Suprapubic skin (tissue), 4 donors: ENCODE results near the gene CCT7. TPM values are rescaled to one million over a fixed set of nuclear protein-coding genes. Genes with fewer than 3 reads are reported as not detected.

Experiments used
- DNase-seq, 2 donors: peaks; one replicate each; pipeline ENCODE4 v3.0.0-alpha.2; 2019; ENCODE audit warnings: low spot score in 2 of 2
- H3K27ac ChIP-seq: fragments of 200-600 bp; sonication (generic); one replicate; pipeline ENCODE4 v1.5.1; 2019
- H3K27me3 ChIP-seq: fragments of 200-600 bp; sonication (generic); one replicate; pipeline ENCODE4 v1.5.1; 2019
- H3K36me3 ChIP-seq: fragments of 200-600 bp; sonication (generic); one replicate; pipeline ENCODE4 v1.5.1; 2019
- H3K4me1 ChIP-seq: fragments of 200-600 bp; sonication (generic); one replicate; pipeline ENCODE4 v1.5.1; 2019
- H3K4me3 ChIP-seq: fragments of 200-600 bp; sonication (generic); one replicate; pipeline ENCODE4 v1.5.1; 2019; ENCODE audit warnings: mild to moderate bottlenecking
- H3K9me3 ChIP-seq: fragments of 200-600 bp; sonication (generic); one replicate; pipeline ENCODE4 v1.5.1; 2019
- EP300 ChIP-seq: sonication (generic); formaldehyde crosslinking; IDR thresholded peaks from one replicate; pipeline ENCODE4 v1.6.1; 2017; ENCODE audit warnings: antibody characterized with exemption
- POLR2A ChIP-seq, 2 donors: fragments of 450-650 bp; IDR thresholded peaks; one replicate each; pipeline ENCODE4 v1.6.1; 2017; ENCODE audit warnings: antibody characterized with exemption in 2 of 2, mild to moderate bottlenecking in 2 of 2, moderate library complexity in 2 of 2
- POLR2AphosphoS5 ChIP-seq, 3 donors: sonication (generic); formaldehyde crosslinking; IDR thresholded peaks; one replicate each; pipeline ENCODE4 v1.6.1; 2017; ENCODE audit warnings: antibody characterized with exemption in 3 of 3
- WGBS: methylation state at CpG from one replicate; pipeline ENCODE4 v1.1.5; 2018; 5-methylcytosine and 5-hydroxymethylcytosine counted together
- total RNA-seq, 4 donors: library from RNA; depleted of rRNA; stranded (reverse); fragments of >200 nt; gene quantifications; one replicate each; pipeline ENCODE4 v1.1.0, GENCODE V29; 2016
- TF ChIP-seq, protein P1 (sequence below), 2 donors: fragments of 200-600 bp in 1 of 2; fragments of 450-650 bp in 1 of 2; sonication (generic) in 1 of 2; IDR thresholded peaks; one replicate each; pipeline ENCODE4 v1.5.1; 2016 to 2019; ENCODE audit warnings: antibody characterized with exemption in 2 of 2, mild to moderate bottlenecking in 1 of 2, moderate library complexity in 1 of 2

Gene CCT7
- total RNA-seq, 4 donors from 2014 or later, result 99.7 to 175 (median 158) TPM

- no peaks in the 10 kb centered on the region for H3K36me3 ChIP-seq
- H3K27me3 ChIP-seq, result peaks cover 90% of the 10 kb centered on the region
- DNase-seq, result no peak
- H3K4me3 ChIP-seq, result no peak overlapping the region
- no peak overlapping the region for H3K27ac ChIP-seq
- H3K9me3 ChIP-seq, result no peaks in the 10 kb centered on the region
- H3K4me1 ChIP-seq, result peaks cover 40% of the 10 kb centered on the region
- TF ChIP-seq POLR2A (IDR thresholded peaks at IDR 0.05), result no peak
- TF ChIP-seq, protein P1, sequence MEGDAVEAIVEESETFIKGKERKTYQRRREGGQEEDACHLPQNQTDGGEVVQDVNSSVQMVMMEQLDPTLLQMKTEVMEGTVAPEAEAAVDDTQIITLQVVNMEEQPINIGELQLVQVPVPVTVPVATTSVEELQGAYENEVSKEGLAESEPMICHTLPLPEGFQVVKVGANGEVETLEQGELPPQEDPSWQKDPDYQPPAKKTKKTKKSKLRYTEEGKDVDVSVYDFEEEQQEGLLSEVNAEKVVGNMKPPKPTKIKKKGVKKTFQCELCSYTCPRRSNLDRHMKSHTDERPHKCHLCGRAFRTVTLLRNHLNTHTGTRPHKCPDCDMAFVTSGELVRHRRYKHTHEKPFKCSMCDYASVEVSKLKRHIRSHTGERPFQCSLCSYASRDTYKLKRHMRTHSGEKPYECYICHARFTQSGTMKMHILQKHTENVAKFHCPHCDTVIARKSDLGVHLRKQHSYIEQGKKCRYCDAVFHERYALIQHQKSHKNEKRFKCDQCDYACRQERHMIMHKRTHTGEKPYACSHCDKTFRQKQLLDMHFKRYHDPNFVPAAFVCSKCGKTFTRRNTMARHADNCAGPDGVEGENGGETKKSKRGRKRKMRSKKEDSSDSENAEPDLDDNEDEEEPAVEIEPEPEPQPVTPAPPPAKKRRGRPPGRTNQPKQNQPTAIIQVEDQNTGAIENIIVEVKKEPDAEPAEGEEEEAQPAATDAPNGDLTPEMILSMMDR (IDR thresholded peaks at IDR 0.05), result no peak
- TF ChIP-seq EP300, result no peak
- no peak for TF ChIP-seq POLR2AphosphoS5 (IDR thresholded peaks at IDR 0.05)
These were observed 55.2 kb downstream of the CCT7 start for GRCh38 chr2:73289304-73289703.

DNA sequence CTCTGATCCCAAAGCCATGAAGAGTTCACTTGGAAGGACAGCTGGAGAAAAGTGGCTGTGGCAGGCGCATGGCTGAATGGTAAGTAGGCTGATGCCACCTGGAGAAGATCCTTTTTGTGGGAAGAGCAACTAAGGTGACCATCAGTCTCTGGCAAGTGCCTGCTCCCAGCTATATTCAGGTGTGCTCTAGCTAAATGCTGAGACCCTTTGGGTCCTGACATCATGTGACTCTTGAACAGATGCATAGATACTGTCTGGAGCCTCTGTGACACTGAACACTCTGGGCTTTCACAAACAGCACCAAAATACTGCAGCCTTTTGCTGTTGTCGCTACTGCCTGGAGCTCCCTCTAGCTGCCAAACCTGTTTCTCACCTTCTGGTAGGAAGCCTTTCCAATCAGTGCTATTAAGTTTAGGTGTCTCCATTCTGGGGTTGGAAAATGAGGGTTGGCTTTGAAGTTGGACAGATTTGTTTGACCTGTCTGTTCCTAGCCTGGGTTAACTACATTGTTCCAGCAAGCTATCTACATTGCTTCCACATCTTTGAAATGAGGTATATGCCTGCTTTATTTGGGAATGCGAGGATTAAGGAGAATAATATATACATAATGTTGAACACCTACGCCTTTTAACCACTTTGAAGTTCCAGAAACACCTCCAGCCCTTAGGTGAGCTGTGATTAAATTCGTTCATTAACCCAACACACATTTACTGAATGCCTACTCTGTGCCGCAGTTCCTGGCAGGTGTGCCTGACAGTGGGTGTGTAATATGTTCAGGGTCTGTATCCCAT is 56.1 kb downstream of the CCT7 start:
- Histone ChIP-seq H3K4me1 (peaks cover 31% of the 10 kb centered on the region), H3K9me3 (no peaks in the 10 kb centered on the region), H3K27me3 (peaks cover 91% of the 10 kb centered on the region), H3K36me3 (no peaks in the 10 kb centered on the region), H3K27ac (no peak overlapping the region), H3K4me3 (no peak overlapping the region)
- TF ChIP-seq POLR2A (IDR thresholded peaks at IDR 0.05) (no peak), EP300 (no peak), POLR2AphosphoS5 (IDR thresholded peaks at IDR 0.05) (no peak)
- TF ChIP-seq, protein P1 (IDR thresholded peaks at IDR 0.05), result peak in 1 of 2 donors; percentile 29
- 52% methylated on average over 6 of the region's 6 CpGs for WGBS
- no peak for DNase-seq

DNA sequence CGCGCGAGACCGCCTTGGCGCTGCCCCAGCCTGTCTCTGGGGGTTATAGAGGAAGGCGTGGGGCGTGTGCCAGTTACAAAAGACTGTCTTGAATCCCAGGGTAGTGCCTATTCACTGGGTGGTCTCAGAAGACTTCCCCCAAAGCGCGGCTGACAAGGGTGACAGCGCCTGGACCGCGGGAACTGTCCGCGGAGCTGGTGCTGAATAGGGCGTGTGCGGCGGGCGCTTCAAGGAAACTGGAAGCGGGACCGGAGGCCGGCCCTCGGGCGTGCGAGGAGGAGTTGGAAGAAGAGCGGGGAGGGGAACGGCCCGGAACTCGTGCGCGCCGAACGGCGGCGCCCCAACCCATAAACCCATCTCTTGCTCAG is 57.0 kb downstream of the CCT7 start:
- Histone ChIP-seq H3K9me3 (no peaks in the 10 kb centered on the region), H3K4me1 (peaks cover 30% of the 10 kb centered on the region), H3K27me3 (peaks cover 91% of the 10 kb centered on the region), H3K27ac (no peak overlapping the region), H3K4me3 (peak overlapping the region; percentile 33), H3K36me3 (no peaks in the 10 kb centered on the region)
- TF ChIP-seq POLR2AphosphoS5 (IDR thresholded peaks at IDR 0.05) (no peak), EP300 (no peak), POLR2A (IDR thresholded peaks at IDR 0.05) (no peak)
- TF ChIP-seq, protein P1 (IDR thresholded peaks at IDR 0.05), result no peak
- no peak for DNase-seq
- WGBS, result 4% methylated on average over 20 of the region's 34 CpGs

DNA sequence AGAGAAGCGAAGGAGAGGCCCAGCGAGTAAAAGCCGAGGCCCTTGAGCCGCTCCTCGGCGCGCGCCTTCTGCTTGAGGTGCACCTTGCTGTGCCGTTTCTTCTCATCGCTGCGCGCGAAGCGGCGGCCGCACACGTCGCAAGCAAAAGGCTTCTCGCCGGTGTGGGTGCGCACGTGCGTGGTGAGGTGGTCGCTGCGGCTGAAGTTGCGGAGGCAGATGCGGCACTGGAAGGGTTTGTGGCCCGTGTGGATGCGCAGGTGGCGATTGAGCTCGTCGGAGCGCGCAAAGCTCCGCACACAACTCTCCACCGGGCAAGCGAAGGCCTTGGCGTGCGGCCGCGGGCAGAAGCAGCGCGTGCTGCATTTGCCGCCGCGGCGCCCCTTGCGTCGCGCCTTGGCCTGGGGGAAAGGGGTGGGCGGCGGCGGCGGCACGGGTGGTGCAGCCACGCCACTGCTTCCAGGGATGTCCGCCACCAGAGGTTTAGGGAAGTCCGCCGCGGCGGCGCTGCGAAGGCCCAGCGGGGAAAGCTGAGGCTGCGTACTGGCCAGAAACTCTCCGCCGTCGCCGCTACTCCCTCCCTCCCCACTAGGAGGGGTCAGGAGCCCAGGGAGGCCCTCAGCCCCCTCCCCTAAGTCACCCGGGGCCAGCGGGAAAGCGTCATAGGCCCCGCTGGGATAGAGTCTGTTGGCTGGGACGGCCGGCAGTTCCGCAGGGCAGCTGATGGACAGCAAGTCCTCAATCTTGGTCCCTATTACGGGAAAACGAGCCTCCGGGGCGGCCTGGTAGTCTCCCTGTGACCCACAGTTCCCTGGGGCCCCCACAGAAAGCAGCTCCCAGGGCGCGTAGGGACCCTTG is 57.6 kb downstream of the CCT7 start:
- no peaks in the 10 kb centered on the region for H3K9me3 ChIP-seq
- peaks cover 91% of the 10 kb centered on the region for H3K27me3 ChIP-seq
- H3K36me3 ChIP-seq, result no peaks in the 10 kb centered on the region
- H3K27ac ChIP-seq, result no peak overlapping the region
- peaks cover 30% of the 10 kb centered on the region for H3K4me1 ChIP-seq
- no peak for DNase-seq
- TF ChIP-seq, protein P1 (IDR thresholded peaks at IDR 0.05), result no peak
- TF ChIP-seq EP300 (no peak), POLR2AphosphoS5 (IDR thresholded peaks at IDR 0.05) (no peak), POLR2A (IDR thresholded peaks at IDR 0.05) (no peak)
- 0% methylated on average over 16 of the region's 82 CpGs for WGBS
- peak overlapping the region; percentile 33 for H3K4me3 ChIP-seq

DNA sequence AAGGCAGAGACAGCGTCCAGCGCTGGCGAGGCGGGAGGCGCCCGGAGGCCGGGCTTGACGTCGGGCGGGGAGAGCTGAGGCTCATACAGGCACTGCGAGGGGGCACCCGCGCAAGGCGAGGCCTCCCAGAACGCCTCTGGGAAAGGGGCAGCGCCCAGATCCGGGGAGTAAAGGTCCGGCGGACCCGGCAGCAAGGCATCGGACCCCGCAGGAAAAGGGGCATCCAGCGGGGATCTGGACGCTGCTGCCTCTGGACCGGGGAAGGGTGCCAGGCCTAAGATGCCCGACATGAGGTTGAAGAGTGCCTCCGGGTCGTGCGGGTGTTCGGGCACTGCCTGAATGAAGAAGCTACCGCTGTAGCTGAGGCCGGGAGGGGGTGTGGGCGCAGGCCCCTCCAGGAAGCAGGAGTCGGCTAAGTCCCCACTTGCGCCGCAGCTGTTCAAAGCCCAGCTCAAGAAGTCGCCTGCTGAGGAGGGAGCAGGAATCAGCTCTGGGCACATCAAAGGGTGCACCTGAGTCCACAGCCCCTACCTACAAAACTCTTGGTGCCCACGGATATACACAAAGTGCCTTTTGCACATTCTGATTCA is 58.3 kb downstream of the CCT7 start:
- Histone ChIP-seq H3K27ac (no peak overlapping the region), H3K4me3 (no peak overlapping the region), H3K36me3 (no peaks in the 10 kb centered on the region), H3K9me3 (no peaks in the 10 kb centered on the region), H3K4me1 (peaks cover 30% of the 10 kb centered on the region), H3K27me3 (peaks cover 91% of the 10 kb centered on the region)
- TF ChIP-seq EP300 (no peak), POLR2AphosphoS5 (IDR thresholded peaks at IDR 0.05) (no peak), POLR2A (IDR thresholded peaks at IDR 0.05) (no peak)
- TF ChIP-seq, protein P1 (IDR thresholded peaks at IDR 0.05), result no peak
- DNase-seq, result no peak
- 4% methylated on average over 4 of the region's 38 CpGs for WGBS
